ENCODE measurements around the gene SYNE4.

DNA sequence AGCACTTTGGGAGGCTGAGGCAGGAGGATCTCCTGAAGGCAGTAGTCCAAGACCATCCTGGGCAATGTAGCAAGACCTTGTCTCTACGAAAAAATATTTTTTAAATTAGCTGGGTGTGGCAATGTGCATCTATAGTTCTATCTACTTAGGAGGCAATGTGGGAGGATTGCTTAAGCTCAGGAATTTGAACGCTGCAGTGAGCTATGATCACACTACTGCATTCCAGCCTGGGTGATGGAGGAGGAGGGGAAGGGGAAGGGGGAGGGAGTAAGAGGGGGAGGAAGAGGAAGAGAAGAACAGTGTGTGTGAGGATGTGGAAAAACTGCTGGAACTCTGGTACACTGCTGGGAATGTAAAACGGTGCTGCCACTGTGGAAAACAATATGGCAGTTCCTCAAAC, 33.2 kb upstream of the SYNE4 start:
- no peak for TF ChIP-seq POLR2A (IDR thresholded peaks at IDR 0.05; ENCODE audit: low read length)
- TF ChIP-seq GATA1 (IDR thresholded peaks at IDR 0.05; ENCODE audit: low read depth, low read length): no peak

Measured in erythroblast (primary cell).